T-helper 1 cell treated with Interleukin-12 subunit alpha and Interleukin-12 subunit beta and Interleukin-4 antibody, amounts not matched to agents 30 μg/mL and 1 μg/mL, for 36 hours (primary cell): Measurements from ENCODE around the gene GBP1.
"Not testable (repeated sequence)": the region's sequence is repeated elsewhere in the genome, so short reads cannot be mapped to it uniquely, and the experiment has no call there.

Experiments
- H3K27ac Mint-ChIP-seq: one replicate; pipeline ENCODE4 v1.8.0; 2021; ENCODE audit warnings: mild to moderate bottlenecking, mixed read lengths
- H3K27me3 Mint-ChIP-seq: one replicate; pipeline ENCODE4 v1.8.0; 2021; ENCODE audit warnings: low read depth, mixed read lengths
- H3K36me3 Mint-ChIP-seq: one replicate; pipeline ENCODE4 v1.8.0; 2021; ENCODE audit warnings: low read depth, mixed read lengths
- H3K4me1 Mint-ChIP-seq: one replicate; pipeline ENCODE4 v1.8.0; 2021; ENCODE audit warnings: low read depth, mixed read lengths
- H3K4me3 Mint-ChIP-seq: one replicate; pipeline ENCODE4 v1.8.0; 2021; ENCODE audit warnings: mild to moderate bottlenecking, moderate library complexity, mixed read lengths
- H3K9me3 Mint-ChIP-seq: one replicate; pipeline ENCODE4 v1.8.0; 2021; ENCODE audit warnings: mixed read lengths

GBP1 gene

GRCh38 chr1:89046318-89047183, 18.5 kb downstream of the GBP1 start:
- not testable (repeated sequence) for H3K9me3 Mint-ChIP-seq, H3K27ac Mint-ChIP-seq, H3K4me3 Mint-ChIP-seq, H3K4me1 Mint-ChIP-seq, H3K27me3 Mint-ChIP-seq
- H3K36me3 Mint-ChIP-seq: peaks cover 34% of the 10 kb centered on the region

- H3K27me3 Mint-ChIP-seq: no peaks in the 10 kb centered on the region
- no peak overlapping the region for H3K4me3 Mint-ChIP-seq
- peaks cover 8% of the 10 kb centered on the region for H3K9me3 Mint-ChIP-seq
- no peak overlapping the region for H3K27ac Mint-ChIP-seq
- peaks cover 14% of the 10 kb centered on the region for H3K4me1 Mint-ChIP-seq
- peaks cover 35% of the 10 kb centered on the region for H3K36me3 Mint-ChIP-seq
Observed at GRCh38 chr1:89044970-89045721, 19.9 kb downstream of the GBP1 start.

- peaks cover 23% of the 10 kb centered on the region for H3K4me1 Mint-ChIP-seq
- peaks cover 3% of the 10 kb centered on the region for H3K27me3 Mint-ChIP-seq
- peaks cover 29% of the 10 kb centered on the region for H3K36me3 Mint-ChIP-seq
- H3K4me3 Mint-ChIP-seq: no peak overlapping the region
- H3K27ac Mint-ChIP-seq: no peak overlapping the region
- peaks cover 8% of the 10 kb centered on the region for H3K9me3 Mint-ChIP-seq
Observed at GRCh38 chr1:89043940-89044339, 21.1 kb downstream of the GBP1 start.

GRCh38 chr1:89042491-89042890, 22.5 kb downstream of the GBP1 start:
- Mint-ChIP-seq H3K4me1 (peaks cover 23% of the 10 kb centered on the region), H3K27me3 (peaks cover 4% of the 10 kb centered on the region), H3K4me3 (no peak overlapping the region), H3K9me3 (peaks cover 8% of the 10 kb centered on the region), H3K27ac (no peak overlapping the region), H3K36me3 (peaks cover 20% of the 10 kb centered on the region)

- peaks cover 8% of the 10 kb centered on the region for H3K9me3 Mint-ChIP-seq
- H3K4me3 Mint-ChIP-seq: no peak overlapping the region
- H3K4me1 Mint-ChIP-seq: peaks cover 23% of the 10 kb centered on the region
- peaks cover 20% of the 10 kb centered on the region for H3K36me3 Mint-ChIP-seq
- H3K27ac Mint-ChIP-seq: peak overlapping the region; percentile 14
- H3K27me3 Mint-ChIP-seq: peaks cover 4% of the 10 kb centered on the region
Observed at GRCh38 chr1:89041721-89042120, 23.3 kb downstream of the GBP1 start.

GRCh38 chr1:89041119-89041641, 23.8 kb downstream of the GBP1 start:
- H3K4me3 Mint-ChIP-seq: no peak overlapping the region
- peaks cover 20% of the 10 kb centered on the region for H3K36me3 Mint-ChIP-seq
- peaks cover 8% of the 10 kb centered on the region for H3K9me3 Mint-ChIP-seq
- H3K27me3 Mint-ChIP-seq: peaks cover 4% of the 10 kb centered on the region
- H3K4me1 Mint-ChIP-seq: peaks cover 23% of the 10 kb centered on the region
- H3K27ac Mint-ChIP-seq: peak overlapping the region; percentile 14

GRCh38 chr1:89040315-89040626, 24.7 kb downstream of the GBP1 start:
- H3K27ac Mint-ChIP-seq: peak overlapping the region; percentile 8
- H3K36me3 Mint-ChIP-seq: peaks cover 20% of the 10 kb centered on the region
- H3K4me1 Mint-ChIP-seq: peaks cover 23% of the 10 kb centered on the region
- H3K4me3 Mint-ChIP-seq: no peak overlapping the region
- H3K27me3 Mint-ChIP-seq: peaks cover 4% of the 10 kb centered on the region
- peaks cover 8% of the 10 kb centered on the region for H3K9me3 Mint-ChIP-seq

GRCh38 chr1:89037186-89037585, 27.8 kb downstream of the GBP1 start:
- Mint-ChIP-seq H3K4me1 (peaks cover 25% of the 10 kb centered on the region), H3K27ac (no peak overlapping the region), H3K9me3 (peaks cover 13% of the 10 kb centered on the region), H3K27me3 (peaks cover 4% of the 10 kb centered on the region), H3K4me3 (no peak overlapping the region), H3K36me3 (peaks cover 11% of the 10 kb centered on the region)

- Mint-ChIP-seq H3K36me3 (peaks cover 20% of the 10 kb centered on the region), H3K27me3 (peaks cover 8% of the 10 kb centered on the region), H3K9me3 (peaks cover 25% of the 10 kb centered on the region), H3K27ac (no peak overlapping the region), H3K4me3 (no peak overlapping the region), H3K4me1 (peaks cover 16% of the 10 kb centered on the region)
Observed at GRCh38 chr1:89035080-89035479, 29.9 kb downstream of the GBP1 start.

- Mint-ChIP-seq H3K4me1 (peaks cover 14% of the 10 kb centered on the region), H3K9me3 (peaks cover 30% of the 10 kb centered on the region), H3K36me3 (peaks cover 21% of the 10 kb centered on the region)
- not testable (repeated sequence) for H3K4me3 Mint-ChIP-seq, H3K27me3 Mint-ChIP-seq, H3K27ac Mint-ChIP-seq
Observed at GRCh38 chr1:89034004-89034403, 31.0 kb downstream of the GBP1 start.

GRCh38 chr1:89029051-89029450, 36.0 kb downstream of the GBP1 start:
- H3K4me1 Mint-ChIP-seq: peaks cover 21% of the 10 kb centered on the region
- H3K9me3 Mint-ChIP-seq: peaks cover 41% of the 10 kb centered on the region
- H3K27me3 Mint-ChIP-seq, H3K4me3 Mint-ChIP-seq: not testable (repeated sequence)
- peak overlapping the region; percentile 28 for H3K27ac Mint-ChIP-seq
- peaks cover 30% of the 10 kb centered on the region for H3K36me3 Mint-ChIP-seq

GRCh38 chr1:89025928-89026327, 39.1 kb downstream of the GBP1 start:
- peaks cover 29% of the 10 kb centered on the region for H3K36me3 Mint-ChIP-seq
- peaks cover 22% of the 10 kb centered on the region for H3K9me3 Mint-ChIP-seq
- peaks cover 26% of the 10 kb centered on the region for H3K4me1 Mint-ChIP-seq
- no peaks in the 10 kb centered on the region for H3K27me3 Mint-ChIP-seq
- no peak overlapping the region for H3K27ac Mint-ChIP-seq
- H3K4me3 Mint-ChIP-seq: no peak overlapping the region

GRCh38 chr1:89023026-89023425, 42.0 kb downstream of the GBP1 start:
- Mint-ChIP-seq H3K4me1 (peaks cover 31% of the 10 kb centered on the region), H3K4me3 (peak overlapping the region; percentile 97), H3K27me3 (no peaks in the 10 kb centered on the region), H3K9me3 (peaks cover 11% of the 10 kb centered on the region), H3K27ac (peak overlapping the region; percentile 84), H3K36me3 (peaks cover 44% of the 10 kb centered on the region)

GRCh38 chr1:89022167-89022959, 42.6 kb downstream of the GBP1 start, which contains the start of gene GBP3:
TSS of gene GBP3 (minus strand) at chr1:89022866. CDS start at chr1:89020721, 2,145 bp downstream.
- H3K4me1 Mint-ChIP-seq: peaks cover 34% of the 10 kb centered on the region
- no peaks in the 10 kb centered on the region for H3K27me3 Mint-ChIP-seq
- H3K27ac Mint-ChIP-seq: peak within 1 kb of the TSS; percentile 84
- H3K9me3 Mint-ChIP-seq: peaks cover 11% of the 10 kb centered on the region
- peak within 1 kb of the TSS; percentile 97 for H3K4me3 Mint-ChIP-seq
- H3K36me3 Mint-ChIP-seq: peaks cover 47% of the 10 kb centered on the region
